Endothelial cell of umbilical vein (primary cell): Measurements from ENCODE around the gene PTPRT. TPM values are rescaled to one million over a fixed set of nuclear protein-coding genes. Genes with fewer than 3 reads are reported as not detected.

Source experiments
- BruUV-seq: library from RNA; stranded (reverse); fragments of 400-500 nt; replicated peaks from 2 replicates; lab custom pipeline; 2021; lab: Mats Ljungman, UMichigan
- CTCF ChIA-PET: fragments of 300-600, 350-600 bp; sonication (Branson Sonifier 250); formaldehyde crosslinking; loops from one replicate; lab custom pipeline; 2021; ENCODE audit warnings: antibody characterized with exemption, inconsistent platforms; lab: Charles Lee
- POLR2A ChIA-PET: fragments of 300-600, 350-600 bp; sonication (Branson Sonifier 250); formaldehyde crosslinking; loops from one replicate; lab custom pipeline; 2021; ENCODE audit warnings: antibody characterized with exemption, inconsistent platforms; lab: Charles Lee
- DNase-seq: peaks from one replicate; pipeline ENCODE4 v3.0.0-alpha.2; 2011; ENCODE audit warnings: low read depth, low spot score
- FAIRE-seq: peaks from 2 replicates; lab custom pipeline; 2011; peaks lifted over from hg19 to GRCh38; lab: Jason Lieb, UNC
- H2AFZ ChIP-seq: 2 replicates; pipeline ENCODE4 v1.6.0; 2012; ENCODE audit warnings: low read depth, low read length, control low read depth, inconsistent platforms
- H3K27ac ChIP-seq: 2 replicates; pipeline ENCODE4 v1.5.1; 2011; ENCODE audit warnings: low read depth, mild to moderate bottlenecking, control low read depth, low read length, moderate library complexity; ENCODE audit not compliant: insufficient read depth
- H3K27me3 ChIP-seq, 2 experiments: 2 replicates each; pipeline versions ENCODE4 v1.6.0 to v1.6.1; 2011; ENCODE audit warnings: low read length in 2 of 2, mixed read lengths in 1 of 2; ENCODE audit not compliant: control insufficient read depth in 2 of 2, insufficient read depth in 2 of 2
- H3K36me3 ChIP-seq, 2 experiments: 2 replicates in 1 of 2; 3 replicates in 1 of 2; pipeline ENCODE4 v1.5.1; 2011; ENCODE audit warnings: low read length in 2 of 2, mild to moderate bottlenecking in 1 of 2, moderate library complexity in 1 of 2; ENCODE audit not compliant: control insufficient read depth in 2 of 2, insufficient read depth in 2 of 2; ENCODE audit errors: extremely low read depth in 1 of 2
- H3K4me1 ChIP-seq: 3 replicates; pipeline ENCODE4 v1.5.1; 2011; ENCODE audit warnings: mild to moderate bottlenecking, low read length; ENCODE audit not compliant: control insufficient read depth, insufficient read depth; ENCODE audit errors: extremely low read depth
- H3K4me2 ChIP-seq: 2 replicates; pipeline ENCODE4 v1.6.1; 2011; ENCODE audit warnings: low read length, control low read depth, mixed read lengths; ENCODE audit not compliant: insufficient read depth
- H3K4me3 ChIP-seq, 3 experiments: fragments of 200-600 bp in 1 of 3; sonication (generic), shearing (Covaris generic) in 1 of 3; replicated peaks in 1 of 3; 2 replicates each; pipeline ENCODE4 v1.5.1; 2011 to 2016; ENCODE audit warnings: control low read depth in 3 of 3, low read length in 3 of 3, mild to moderate bottlenecking in 2 of 3, inconsistent platforms in 1 of 3, low read depth in 1 of 3, moderate library complexity in 1 of 3; ENCODE audit not compliant: insufficient read depth in 1 of 3
- H3K79me2 ChIP-seq: 2 replicates; pipeline ENCODE4 v1.6.0; 2012; ENCODE audit warnings: low read length, inconsistent platforms; ENCODE audit not compliant: control insufficient read depth, insufficient read depth
- H3K9ac ChIP-seq: replicated peaks from 2 replicates; pipeline ENCODE3; 2011; ENCODE audit warnings: low read length, control low read depth; ENCODE audit not compliant: insufficient read depth; ENCODE audit errors: extremely low read depth
- H3K9me1 ChIP-seq: replicated peaks from 3 replicates; pipeline ENCODE4 v1.6.0; 2011; ENCODE audit warnings: mild to moderate bottlenecking, low read length; ENCODE audit not compliant: control insufficient read depth, insufficient read depth; ENCODE audit errors: extremely low read depth
- H3K9me3 ChIP-seq: replicated peaks from 2 replicates; pipeline ENCODE4 v1.5.1; 2012; ENCODE audit warnings: low read length, inconsistent platforms; ENCODE audit not compliant: control insufficient read depth, insufficient read depth
- H4K20me1 ChIP-seq: replicated peaks from 2 replicates; pipeline ENCODE3; 2011; ENCODE audit warnings: mild to moderate bottlenecking, low read length; ENCODE audit not compliant: control insufficient read depth, insufficient read depth; ENCODE audit errors: extremely low read depth
- CTCF ChIP-seq, 2 donors: IDR thresholded peaks; 1 replicate in 1 of 2; 2 replicates in 1 of 2; pipeline ENCODE4 v1.5.1; 2011; ENCODE audit warnings: low read length in 2 of 2, mild to moderate bottlenecking in 2 of 2, moderate library complexity in 2 of 2, control low read depth in 1 of 2, inconsistent platforms in 1 of 2, low read depth in 1 of 2; ENCODE audit not compliant: insufficient read depth in 1 of 2; ENCODE audit errors: extremely low read depth in 1 of 2
- EZH2 ChIP-seq: IDR thresholded peaks from 2 replicates; pipeline ENCODE4 v1.6.1; 2012; ENCODE audit warnings: borderline replicate concordance, low read depth, mild to moderate bottlenecking, moderate library complexity, low read length, inconsistent platforms; ENCODE audit not compliant: severe bottlenecking
- FOS ChIP-seq: IDR thresholded peaks from 2 replicates; pipeline ENCODE4 v1.6.1; 2011; ENCODE audit warnings: mild to moderate bottlenecking, low read length, moderate library complexity, borderline replicate concordance; ENCODE audit not compliant: insufficient read depth
- GATA2 ChIP-seq: IDR thresholded peaks from 2 replicates; pipeline ENCODE4 v1.7.0; 2011; ENCODE audit warnings: low read depth, mild to moderate bottlenecking, moderate library complexity, mixed read lengths, low read length; ENCODE audit not compliant: insufficient read length, insufficient read depth
- JUN ChIP-seq: IDR thresholded peaks from 2 replicates; pipeline ENCODE4 v1.6.1; 2011; ENCODE audit warnings: borderline replicate concordance, low read depth; ENCODE audit not compliant: insufficient read length, insufficient read depth
- MAX ChIP-seq: IDR thresholded peaks from 2 replicates; pipeline ENCODE4 v1.6.1; 2011; ENCODE audit not compliant: insufficient read depth, insufficient read length
- MYC ChIP-seq: IDR thresholded peaks from one replicate; pipeline ENCODE4 v1.6.1; 2011; ENCODE audit warnings: mild to moderate bottlenecking, low read depth, low read length
- POLR2A ChIP-seq: IDR thresholded peaks from 2 replicates; pipeline ENCODE4 v1.6.1; 2012; ENCODE audit warnings: low read depth, mild to moderate bottlenecking, control low read depth, low read length
- POLR2AphosphoS5 ChIP-seq: IDR thresholded peaks from 2 replicates; pipeline ENCODE4 v1.6.1; 2012; ENCODE audit warnings: low read depth, mild to moderate bottlenecking, control low read depth, low read length, moderate library complexity; ENCODE audit not compliant: insufficient read depth
- dilution Hi-C: fragments of 300-500 bp; cut with MboI; formaldehyde crosslinking; loops from one replicate; pipeline ENCODE4 v1.15.0; 2019; ENCODE audit warnings: low sequenced_read_pairs; ENCODE audit not compliant: extremely low pct_ligation_motif_present
- intact Hi-C: fragments of 100-400 bp; cut with micrococcal nuclease; formaldehyde crosslinking; loops from one replicate; pipeline ENCODE4 v1.10.0; 2022
- polyA plus RNA-seq, 4 experiments: library from polyadenylated mRNA; depleted of rRNA in 3 of 4; stranded (reverse) in 3 of 4; unstranded in 1 of 4; fragments of >200 nt; gene quantifications; 2 replicates each; pipeline versions ENCODE4 v1.2.1 to v1.2.3, GENCODE V29; 2011 to 2012; ENCODE audit warnings: missing spikeins in 1 of 4
- total RNA-seq: library from RNA; stranded (reverse); gene quantifications from 2 replicates; pipeline ENCODE4 v1.2.3, GENCODE V29; 2021

The PTPRT gene
- total and polyA plus RNA-seq, 2 donors (not counting 3 experiments of a cell fraction or from before 2014, with no cell fraction given): not detected

GRCh38 chr20:43202100-43202499 is 12.4 kb upstream of the PTPRT start:
- ChIA-PET POLR2A (no interaction called here), CTCF (no interaction called here)
- no peaks in the 10 kb centered on the region for H3K27me3 ChIP-seq
- BruUV-seq: no TSS peak
- dilution Hi-C loops: no loop called here
- intact Hi-C loops: no loop called here
- no peak overlapping the region for H3K4me2 ChIP-seq
- H3K4me3 ChIP-seq: no peak overlapping the region
- DNase-seq (no peak), FAIRE-seq (no peak)
- H3K9me1 ChIP-seq: no peaks in the 10 kb centered on the region
- no peaks in the 10 kb centered on the region for H3K4me1 ChIP-seq
- H3K9me3 ChIP-seq: peaks cover 4% of the 10 kb centered on the region
- no peak overlapping the region for H2AFZ ChIP-seq
- H3K27ac ChIP-seq: no peak overlapping the region
- TF ChIP-seq EZH2 (no peak), MYC (no peak), POLR2A (no peak), CTCF (IDR thresholded peaks at IDR 0.05; ENCODE audit: extremely low read depth in 1 of 2, insufficient read depth in 1 of 2, low read depth in 1 of 2, low read length in 2 of 2) (no peak), GATA2 (no peak), JUN (no peak), FOS (no peak), MAX (no peak), POLR2AphosphoS5 (no peak)
- H3K79me2 ChIP-seq: no peaks in the 10 kb centered on the region
- no peak overlapping the region for H3K9ac ChIP-seq
- H3K36me3 ChIP-seq: no peaks in the 10 kb centered on the region
- no peaks in the 10 kb centered on the region for H4K20me1 ChIP-seq
